Measurements from ENCODE around the gene PRRC2A. TPM values are rescaled to one million over a fixed set of nuclear protein-coding genes. Genes with fewer than 3 reads are reported as not detected.

PRRC2A gene
- total RNA-seq (2014; rRNA removed; shearing (Covaris generic)) = 32.0 and 48.6 TPM in 2 replicates
- polyA plus RNA-seq (2015; cell fraction: cytosol; rRNA removed) = 125 and 150 TPM in 2 replicates
- 143 and 165 TPM in 2 replicates for polyA plus RNA-seq (2015; cell fraction: nucleus; rRNA removed)

- in situ Hi-C loops (cut with HindIII; ENCODE audit: low pct_unique_long_range_greater_than_20kb, low sequenced_read_pairs) = no loop called here
- DNase-seq (ENCODE audit: low read depth, low spot score) = peak; percentile 71
Measured at GRCh38 chr6:31620586-31621319, at the start of gene PRRC2A. Gene PRRC2A (plus strand): TSS chr6:31620715. CDS start chr6:31622790, 2,075 bp downstream.

GRCh38 chr6:31572041-31572911 lies 48.2 kb upstream of the PRRC2A start, which contains the start of gene LTA:
Gene LTA (plus strand): TSS chr6:31572289. CDS start chr6:31572743, 454 bp downstream.
- no peak for DNase-seq (ENCODE audit: low read depth, low spot score)
- in situ Hi-C loops (cut with HindIII; ENCODE audit: low pct_unique_long_range_greater_than_20kb, low sequenced_read_pairs) = no loop called here

GRCh38 chr6:31573239-31574105 lies 47.0 kb upstream of the PRRC2A start:
- in situ Hi-C loops (cut with HindIII; ENCODE audit: low pct_unique_long_range_greater_than_20kb, low sequenced_read_pairs) = no loop called here
- no peak for DNase-seq (ENCODE audit: low read depth, low spot score)

GRCh38 chr6:31574106-31575061 lies 46.1 kb upstream of the PRRC2A start:
- DNase-seq (ENCODE audit: low read depth, low spot score) = no peak
- in situ Hi-C loops (cut with HindIII; ENCODE audit: low pct_unique_long_range_greater_than_20kb, low sequenced_read_pairs) = no loop called here

GRCh38 chr6:31575335-31575901 lies 45.1 kb upstream of the PRRC2A start, which contains the start of gene TNF:
Gene TNF (plus strand): TSS chr6:31575565. CDS start chr6:31575742, 177 bp downstream.
- DNase-seq (ENCODE audit: low read depth, low spot score) = no peak
- in situ Hi-C loops (cut with HindIII; ENCODE audit: low pct_unique_long_range_greater_than_20kb, low sequenced_read_pairs) = no loop called here

- no peak for DNase-seq (ENCODE audit: low read depth, low spot score)
- in situ Hi-C loops (cut with HindIII; ENCODE audit: low pct_unique_long_range_greater_than_20kb, low sequenced_read_pairs) = no loop called here
Measured at GRCh38 chr6:31575952-31576685, 44.4 kb upstream of the PRRC2A start.

GRCh38 chr6:31576897-31577578 lies 43.5 kb upstream of the PRRC2A start:
- no peak for DNase-seq (ENCODE audit: low read depth, low spot score)
- in situ Hi-C loops (cut with HindIII; ENCODE audit: low pct_unique_long_range_greater_than_20kb, low sequenced_read_pairs) = no loop called here

- in situ Hi-C loops (cut with HindIII; ENCODE audit: low pct_unique_long_range_greater_than_20kb, low sequenced_read_pairs) = no loop called here
- DNase-seq (ENCODE audit: low read depth, low spot score) = no peak
Measured at GRCh38 chr6:31577579-31577966, 42.9 kb upstream of the PRRC2A start.

- DNase-seq (ENCODE audit: low read depth, low spot score) = no peak
- in situ Hi-C loops (cut with HindIII; ENCODE audit: low pct_unique_long_range_greater_than_20kb, low sequenced_read_pairs) = no loop called here
Measured at GRCh38 chr6:31578184-31579118, 42.1 kb upstream of the PRRC2A start.

GRCh38 chr6:31579119-31579505 lies 41.4 kb upstream of the PRRC2A start:
- in situ Hi-C loops (cut with HindIII; ENCODE audit: low pct_unique_long_range_greater_than_20kb, low sequenced_read_pairs) = no loop called here
- DNase-seq (ENCODE audit: low read depth, low spot score) = no peak

GRCh38 chr6:31579546-31580437 lies 40.7 kb upstream of the PRRC2A start:
- in situ Hi-C loops (cut with HindIII; ENCODE audit: low pct_unique_long_range_greater_than_20kb, low sequenced_read_pairs) = no loop called here
- no peak for DNase-seq (ENCODE audit: low read depth, low spot score)

- DNase-seq (ENCODE audit: low read depth, low spot score) = no peak
- in situ Hi-C loops (cut with HindIII; ENCODE audit: low pct_unique_long_range_greater_than_20kb, low sequenced_read_pairs) = no loop called here
Measured at GRCh38 chr6:31580438-31580740, 40.1 kb upstream of the PRRC2A start.

- in situ Hi-C loops (cut with HindIII; ENCODE audit: low pct_unique_long_range_greater_than_20kb, low sequenced_read_pairs) = no loop called here
- peak; percentile 75 for DNase-seq (ENCODE audit: low read depth, low spot score)
Measured at GRCh38 chr6:31580807-31581433, 39.6 kb upstream of the PRRC2A start.

Measured in SK-MEL-5 (cell line).